ENCODE results near the gene CORIN. TPM values are rescaled to one million over a fixed set of nuclear protein-coding genes. Genes with fewer than 3 reads are reported as not detected.
A peak's percentile ranks its signal among the peaks of the same experiment; 100 is the strongest.

Gene CORIN
- total and polyA plus RNA-seq, 2 of the 13 experiments (the other 11 are each of a cell fraction or from before 2014, with no cell fraction given): 0.84 to 1.2 TPM

- Histone ChIP-seq H3K9ac (ENCODE audit: insufficient read depth, low read depth, low read length) (no peak overlapping the region), H3K4me1 (ENCODE audit: insufficient read depth, low read length) (peaks cover 19% of the 10 kb centered on the region), H3K27me3 (ENCODE audit: control insufficient read depth in 1 of 2, insufficient read depth in 2 of 2, low read length in 2 of 2) (no peaks in the 10 kb centered on the region), H4K20me1 (ENCODE audit: insufficient read depth, low read length) (no peaks in the 10 kb centered on the region), H3K79me2 (ENCODE audit: insufficient read depth, low read length) (no peaks in the 10 kb centered on the region), H3K36me3 (replicated peaks in 1 of 2; ENCODE audit: control insufficient read depth in 1 of 2, insufficient read depth in 2 of 2, low read length in 2 of 2) (no peaks in the 10 kb centered on the region), H3K9me3 (ENCODE audit: low read length) (no peaks in the 10 kb centered on the region), H3K4me3 (replicated peaks in 1 of 3; ENCODE audit: insufficient read depth in 1 of 3, low read depth in 2 of 3, low read length in 3 of 3) (no peak overlapping the region), H2AFZ (ENCODE audit: low read length) (no peak overlapping the region), H3K4me2 (ENCODE audit: low read depth, low read length) (no peak overlapping the region), H3K27ac (ENCODE audit: extremely low read length, insufficient read depth, low read length) (no peak overlapping the region)
- no peak for FAIRE-seq
- DNase-seq (ENCODE audit: low spot score): no peak
- no TSS peak for BruUV-seq (replicated peaks)
- no peak for ATAC-seq
- TF ChIP-seq ZNF703 (CRISPR knock-in tag; IDR thresholded peaks at IDR 0.05; ENCODE audit: borderline replicate concordance) (no peak), TFAP4 (IDR thresholded peaks at IDR 0.05; ENCODE audit: borderline replicate concordance, low read depth) (no peak), CBFB (CRISPR knock-in tag; IDR thresholded peaks at IDR 0.05) (no peak), KDM2A (CRISPR knock-in tag; IDR thresholded peaks at IDR 0.05; ENCODE audit: borderline replicate concordance, low read depth) (no peak), ZKSCAN1 (IDR thresholded peaks at IDR 0.05; ENCODE audit: low read length) (no peak), HCFC1 (IDR thresholded peaks at IDR 0.05; ENCODE audit: low read depth, low read length) (no peak), ZNF513 (CRISPR knock-in tag; conservative IDR thresholded peaks at IDR 0.05) (no peak)
- in situ Hi-C loops (cut with HindIII; ENCODE audit: extremely low pct_ligation_motif_present, low pct_unique_long_range_greater_than_20kb): no loop called here
- 72% methylated on average over 1 of the region's 1 CpG for WGBS (ENCODE audit: low lambda C conversion rate)
- intact Hi-C loops (cut with micrococcal nuclease; ENCODE audit: unreplicated experiment): no loop called here
- POLR2A ChIA-PET: no interaction called here
- CTCF ChIA-PET (ENCODE audit: low intra/inter-chr PET ratio, low total read pairs): no interaction called here
Observed at GRCh38 chr4:47819178-47819577, 18.7 kb downstream of the CORIN start.

GRCh38 chr4:47817275-47817674, 20.6 kb downstream of the CORIN start:
- DNase-seq (ENCODE audit: low spot score): peak; percentile 4
- BruUV-seq (replicated peaks): no TSS peak
- no peak overlapping the region for H3K4me3 ChIP-seq (replicated peaks in 1 of 3; ENCODE audit: insufficient read depth in 1 of 3, low read depth in 2 of 3, low read length in 3 of 3)
- H4K20me1 ChIP-seq (ENCODE audit: insufficient read depth, low read length): no peaks in the 10 kb centered on the region
- intact Hi-C loops (cut with micrococcal nuclease; ENCODE audit: unreplicated experiment): no loop called here
- no peaks in the 10 kb centered on the region for H3K27me3 ChIP-seq (ENCODE audit: control insufficient read depth in 1 of 2, insufficient read depth in 2 of 2, low read length in 2 of 2)
- no peak overlapping the region for H3K27ac ChIP-seq (ENCODE audit: extremely low read length, insufficient read depth, low read length)
- CTCF ChIA-PET (ENCODE audit: low intra/inter-chr PET ratio, low total read pairs): no interaction called here
- H3K4me2 ChIP-seq (ENCODE audit: low read depth, low read length): peak overlapping the region; percentile 30; the same call in 1 of the 2 replicates
- TF ChIP-seq HNF4G (IDR thresholded peaks at IDR 0.05; ENCODE audit: borderline replicate concordance, low read depth, low read length) (peak; percentile 47), HNF4G (CRISPR knock-in tag; IDR thresholded peaks at IDR 0.05; ENCODE audit: borderline replicate concordance, low read depth) (no peak), ZNF264 (CRISPR knock-in tag; IDR thresholded peaks at IDR 0.05) (no peak), HOXA9 (CRISPR knock-in tag; IDR thresholded peaks at IDR 0.05; ENCODE audit: borderline replicate concordance) (no peak), GTF3A (CRISPR knock-in tag; conservative IDR thresholded peaks at IDR 0.05) (no peak), NR1H2 (CRISPR knock-in tag; IDR thresholded peaks at IDR 0.05; ENCODE audit: borderline replicate concordance, low read depth) (no peak), HNF4A (CRISPR knock-in tag; IDR thresholded peaks at IDR 0.05) (peak; percentile 67), ZNF644 (CRISPR knock-in tag; IDR thresholded peaks at IDR 0.05; ENCODE audit: low read depth) (peak; percentile 68), STAG1 (CRISPR knock-in tag; IDR thresholded peaks at IDR 0.05) (no peak)
- H3K79me2 ChIP-seq (ENCODE audit: insufficient read depth, low read length): no peaks in the 10 kb centered on the region
- H3K9ac ChIP-seq (ENCODE audit: insufficient read depth, low read depth, low read length): no peak overlapping the region
- no peak for FAIRE-seq
- H3K36me3 ChIP-seq (replicated peaks in 1 of 2; ENCODE audit: control insufficient read depth in 1 of 2, insufficient read depth in 2 of 2, low read length in 2 of 2): no peaks in the 10 kb centered on the region
- POLR2A ChIA-PET: no interaction called here
- in situ Hi-C loops (cut with HindIII; ENCODE audit: extremely low pct_ligation_motif_present, low pct_unique_long_range_greater_than_20kb): no loop called here
- H3K4me1 ChIP-seq (ENCODE audit: insufficient read depth, low read length): peaks cover 19% of the 10 kb centered on the region
- ATAC-seq: peak; percentile 63
- H2AFZ ChIP-seq (ENCODE audit: low read length): no peak overlapping the region
- H3K9me3 ChIP-seq (ENCODE audit: low read length): no peaks in the 10 kb centered on the region

Measured in HepG2 (cell line).